Gastrocnemius medialis (tissue), 4 donors: Measurements from ENCODE around the gene CCL22. TPM values are rescaled to one million over a fixed set of nuclear protein-coding genes. Genes with fewer than 3 reads are reported as not detected.

Source experiments
- ATAC-seq, 2 donors: fragments of 150-250 bp; one replicate each; pipeline ENCODE4 v1.9.1; 2016
- DNase-seq, 2 donors: peaks; one replicate each; pipeline ENCODE4 v3.0.0-alpha.2; 2019
- H3K27ac ChIP-seq, 4 donors: fragments of 200-600 bp; sonication (generic); 1 replicate in 1 of 4; 2 replicates in 3 of 4; pipeline ENCODE4 v1.5.1; 2016 to 2018; ENCODE audit warnings: mild to moderate bottlenecking in 2 of 4, moderate library complexity in 1 of 4
- H3K27me3 ChIP-seq, 3 donors: fragments of 200-600 bp; sonication (generic) in 2 of 3; 1 replicate in 1 of 3; 2 replicates in 2 of 3; pipeline versions ENCODE4 v1.5.1 to v1.6.0; 2016 to 2019; ENCODE audit warnings: mild to moderate bottlenecking in 1 of 3, moderate library complexity in 1 of 3
- H3K36me3 ChIP-seq, 2 donors: fragments of 200-600 bp; sonication (generic) in 1 of 2; one replicate each; pipeline ENCODE4 v1.5.1; 2017 to 2018
- H3K4me1 ChIP-seq, 2 donors: fragments of 200-600 bp; sonication (generic) in 1 of 2; one replicate each; pipeline ENCODE4 v1.5.1; 2016 to 2017; ENCODE audit warnings: mild to moderate bottlenecking in 2 of 2
- H3K4me3 ChIP-seq, 4 donors: fragments of 200-600 bp; sonication (generic) in 3 of 4; 1 replicate in 1 of 4; 2 replicates in 3 of 4; pipeline ENCODE4 v1.5.1; 2016 to 2019; ENCODE audit warnings: mild to moderate bottlenecking in 2 of 4
- H3K9me3 ChIP-seq, 3 donors: fragments of 200-600 bp; sonication (generic) in 2 of 3; 1 replicate in 1 of 3; 2 replicates in 2 of 3; pipeline ENCODE4 v1.5.1; 2016 to 2019
- CTCF ChIP-seq, 5 experiments: fragments of 450-650 bp in 3 of 5; fragments of 200-600 bp in 2 of 5; sonication (generic) in 2 of 5; IDR thresholded peaks in 4 of 5; conservative IDR thresholded peaks in 1 of 5; 1 replicate in 4 of 5; 2 replicates in 1 of 5; pipeline ENCODE4 v1.5.1; 2016 to 2019; ENCODE audit warnings: antibody characterized with exemption in 5 of 5, mild to moderate bottlenecking in 3 of 5, moderate library complexity in 3 of 5
- POLR2A ChIP-seq, 2 donors: fragments of 450-650 bp; IDR thresholded peaks; one replicate each; pipeline ENCODE4 v1.6.1; 2017; ENCODE audit warnings: antibody characterized with exemption in 2 of 2, mild to moderate bottlenecking in 2 of 2, moderate library complexity in 2 of 2
- in situ Hi-C, 4 donors: fragments of 200-750 bp; cut with MboI; loops; one replicate each; pipeline versions ENCODE4 v1.15.0 to v1.8.0; 2017; ENCODE audit warnings: low sequenced_read_pairs in 4 of 4
- intact Hi-C: fragments of 100-400 bp; cut with DNase I; formaldehyde crosslinking; loops from one replicate; pipeline ENCODE4 v1.15.1; 2023; ENCODE audit warnings: low total_unique reads
- total RNA-seq, 4 donors: library from RNA; depleted of rRNA; stranded (reverse); fragments of >200 nt; gene quantifications; one replicate each; pipeline versions ENCODE4 v1.1.0 to v1.2.3, GENCODE V29; 2016

CCL22 gene
- total RNA-seq, 4 donors from 2014 or later, result not detected

- no peak overlapping the region for H3K27ac ChIP-seq
- H3K27me3 ChIP-seq, result peaks cover 5 to 11% (median 6%) of the 10 kb centered on the region in 3 donors
- no peak for DNase-seq
- in situ Hi-C loops (no loop called here), intact Hi-C loops (no loop called here)
- no peaks in the 10 kb centered on the region for H3K9me3 ChIP-seq
- H3K4me1 ChIP-seq, result peaks cover 0 to 12% of the 10 kb centered on the region in 2 donors
- no peak for TF ChIP-seq CTCF (IDR thresholded peaks at IDR 0.05 in 4 of 5, conservative IDR thresholded peaks at IDR 0.05 in 1 of 5)
- no peak for TF ChIP-seq POLR2A (IDR thresholded peaks at IDR 0.05)
- H3K4me3 ChIP-seq, result no peak overlapping the region
- H3K36me3 ChIP-seq, result no peaks in the 10 kb centered on the region
- no peak for ATAC-seq
These were observed 17.8 kb downstream of the CCL22 start for GRCh38 chr16:57376313-57376818.

- TF ChIP-seq CTCF (IDR thresholded peaks at IDR 0.05 in 4 of 5, conservative IDR thresholded peaks at IDR 0.05 in 1 of 5), result no peak
- no peak for TF ChIP-seq POLR2A (IDR thresholded peaks at IDR 0.05)
- in situ Hi-C loops (no loop called here), intact Hi-C loops (no loop called here)
- no peak for ATAC-seq
- Histone ChIP-seq H3K27me3 (peaks cover 4 to 7% (median 5%) of the 10 kb centered on the region in 3 donors), H3K4me1 (peaks cover 0 to 12% of the 10 kb centered on the region in 2 donors), H3K9me3 (no peaks in the 10 kb centered on the region), H3K27ac (no peak overlapping the region), H3K36me3 (no peaks in the 10 kb centered on the region), H3K4me3 (no peak overlapping the region)
- no peak for DNase-seq
These were observed 18.7 kb downstream of the CCL22 start for GRCh38 chr16:57377080-57377841.

GRCh38 chr16:57379579-57379978 is 21.0 kb downstream of the CCL22 start:
- in situ Hi-C loops, result no loop called here
- ATAC-seq (no peak), DNase-seq (no peak)
- H3K27ac ChIP-seq, result peak overlapping the region in 1 of 4 donors; percentile 14
- TF ChIP-seq CTCF (IDR thresholded peaks at IDR 0.05 in 4 of 5, conservative IDR thresholded peaks at IDR 0.05 in 1 of 5), result no peak
- no peak for TF ChIP-seq POLR2A (IDR thresholded peaks at IDR 0.05)
- H3K27me3 ChIP-seq, result no peaks in the 10 kb centered on the region
- intact Hi-C loops, result no loop called here
- no peak overlapping the region for H3K4me3 ChIP-seq
- H3K36me3 ChIP-seq, result no peaks in the 10 kb centered on the region
- no peaks in the 10 kb centered on the region for H3K9me3 ChIP-seq
- peaks cover 0 to 12% of the 10 kb centered on the region in 2 donors for H3K4me1 ChIP-seq

- Histone ChIP-seq H3K36me3 (no peaks in the 10 kb centered on the region), H3K4me1 (peaks cover 0 to 12% of the 10 kb centered on the region in 2 donors), H3K9me3 (no peaks in the 10 kb centered on the region), H3K27me3 (no peaks in the 10 kb centered on the region), H3K27ac (peak overlapping the region in 3 of 4 donors; percentile 27 to 50 (median 37)), H3K4me3 (no peak overlapping the region)
- DNase-seq (no peak), ATAC-seq (no peak)
- intact Hi-C loops, result no loop called here
- in situ Hi-C loops, result no loop called here
- TF ChIP-seq CTCF (IDR thresholded peaks at IDR 0.05 in 4 of 5, conservative IDR thresholded peaks at IDR 0.05 in 1 of 5) (no peak), POLR2A (IDR thresholded peaks at IDR 0.05) (no peak)
These were observed 22.3 kb downstream of the CCL22 start for GRCh38 chr16:57380671-57381462.
